ENCODE results near the gene SAPCD2. TPM values are rescaled to one million over a fixed set of nuclear protein-coding genes. Genes with fewer than 3 reads are reported as not detected.

SAPCD2 gene, protein sequence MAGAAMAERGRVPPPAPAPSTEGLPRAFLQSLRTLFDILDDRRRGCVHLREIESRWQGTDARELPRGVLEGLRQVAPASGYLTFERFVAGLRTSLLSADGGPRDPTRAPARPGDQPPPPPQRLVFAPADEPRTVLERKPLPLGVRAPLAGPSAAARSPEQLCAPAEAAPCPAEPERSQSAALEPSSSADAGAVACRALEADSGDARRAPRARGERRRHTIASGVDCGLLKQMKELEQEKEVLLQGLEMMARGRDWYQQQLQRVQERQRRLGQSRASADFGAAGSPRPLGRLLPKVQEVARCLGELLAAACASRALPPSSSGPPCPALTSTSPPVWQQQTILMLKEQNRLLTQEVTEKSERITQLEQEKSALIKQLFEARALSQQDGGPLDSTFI
- 5.1 and 7.7 TPM in 2 replicates for total RNA-seq

DNA sequence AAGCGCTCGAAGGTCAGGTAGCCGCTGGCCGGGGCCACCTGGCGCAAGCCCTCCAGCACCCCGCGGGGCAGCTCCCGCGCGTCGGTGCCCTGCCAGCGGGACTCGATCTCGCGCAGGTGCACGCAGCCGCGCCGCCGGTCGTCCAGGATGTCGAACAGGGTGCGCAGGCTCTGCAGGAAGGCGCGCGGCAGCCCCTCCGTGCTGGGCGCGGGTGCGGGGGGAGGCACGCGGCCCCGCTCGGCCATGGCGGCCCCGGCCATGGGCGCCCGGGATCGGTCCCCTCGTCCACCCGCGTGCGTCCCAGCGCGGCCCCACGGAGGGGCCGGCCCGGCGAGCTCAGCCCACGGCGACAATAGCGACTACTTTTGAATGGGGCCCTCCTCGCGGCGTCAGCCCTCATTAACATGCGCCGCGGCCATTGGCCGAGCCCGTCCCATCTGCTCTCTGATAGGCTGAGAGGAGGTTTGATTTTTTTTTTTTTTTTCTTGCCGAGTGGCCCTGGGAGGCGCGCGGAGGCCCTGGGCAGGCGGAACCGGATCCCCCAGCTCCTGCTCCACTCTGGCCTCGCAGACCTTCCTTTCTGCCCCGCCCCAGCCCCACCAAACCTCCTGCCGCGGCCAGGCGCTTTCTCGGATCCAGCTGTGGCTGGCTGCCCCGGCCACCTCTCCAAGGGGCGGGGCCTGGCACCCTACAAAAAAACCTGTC is at the start of gene SAPCD2:
TSS of gene SAPCD2 (minus strand) at position 357 of the 705 bp plus-strand sequence. CDS start at position 260, 97 bp downstream.

DNA sequence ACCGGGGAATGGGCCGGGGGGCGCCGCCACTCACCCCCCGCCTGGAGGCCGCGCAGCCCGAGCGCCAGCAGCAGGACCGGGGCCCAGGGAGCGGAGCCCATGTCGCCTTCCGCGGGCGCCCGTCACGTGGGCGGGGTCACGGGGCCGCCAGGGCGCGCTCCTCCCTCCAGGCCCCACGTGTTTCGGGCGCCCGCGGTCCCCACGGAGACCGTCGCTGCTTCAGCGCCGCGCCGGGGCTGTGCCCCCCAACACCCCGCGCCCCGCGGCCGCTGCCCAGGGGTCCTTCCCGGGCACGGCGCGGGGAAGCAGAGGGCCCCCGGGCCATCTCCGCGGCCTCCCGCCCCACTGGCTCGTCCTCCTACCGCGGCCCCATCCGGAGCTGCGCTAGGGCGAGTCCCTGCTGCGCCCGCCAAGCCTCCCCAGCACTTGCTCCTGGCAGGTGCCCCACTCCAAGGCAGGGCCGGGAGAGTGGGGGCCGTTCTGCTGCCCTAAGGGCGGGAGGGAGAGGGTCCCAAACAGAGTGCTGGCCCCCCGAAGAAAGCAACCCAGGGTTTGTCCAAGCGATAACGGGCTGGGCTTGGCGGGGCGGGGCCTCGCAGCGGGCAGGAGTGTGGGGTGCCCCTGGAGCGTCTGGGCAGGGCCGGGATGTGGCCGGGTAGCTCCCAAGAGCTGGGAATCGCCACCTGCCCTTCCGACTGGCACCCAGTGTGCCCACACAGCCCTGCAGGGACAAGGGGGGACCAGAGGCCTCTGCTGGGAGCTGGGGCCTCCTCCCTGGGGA is 44.4 kb upstream of the SAPCD2 start, which contains the start of gene DPP7:
TSS of gene DPP7 (minus strand) at position 121 of the 781 bp plus-strand sequence. CDS start at position 101, 20 bp downstream.

DNA sequence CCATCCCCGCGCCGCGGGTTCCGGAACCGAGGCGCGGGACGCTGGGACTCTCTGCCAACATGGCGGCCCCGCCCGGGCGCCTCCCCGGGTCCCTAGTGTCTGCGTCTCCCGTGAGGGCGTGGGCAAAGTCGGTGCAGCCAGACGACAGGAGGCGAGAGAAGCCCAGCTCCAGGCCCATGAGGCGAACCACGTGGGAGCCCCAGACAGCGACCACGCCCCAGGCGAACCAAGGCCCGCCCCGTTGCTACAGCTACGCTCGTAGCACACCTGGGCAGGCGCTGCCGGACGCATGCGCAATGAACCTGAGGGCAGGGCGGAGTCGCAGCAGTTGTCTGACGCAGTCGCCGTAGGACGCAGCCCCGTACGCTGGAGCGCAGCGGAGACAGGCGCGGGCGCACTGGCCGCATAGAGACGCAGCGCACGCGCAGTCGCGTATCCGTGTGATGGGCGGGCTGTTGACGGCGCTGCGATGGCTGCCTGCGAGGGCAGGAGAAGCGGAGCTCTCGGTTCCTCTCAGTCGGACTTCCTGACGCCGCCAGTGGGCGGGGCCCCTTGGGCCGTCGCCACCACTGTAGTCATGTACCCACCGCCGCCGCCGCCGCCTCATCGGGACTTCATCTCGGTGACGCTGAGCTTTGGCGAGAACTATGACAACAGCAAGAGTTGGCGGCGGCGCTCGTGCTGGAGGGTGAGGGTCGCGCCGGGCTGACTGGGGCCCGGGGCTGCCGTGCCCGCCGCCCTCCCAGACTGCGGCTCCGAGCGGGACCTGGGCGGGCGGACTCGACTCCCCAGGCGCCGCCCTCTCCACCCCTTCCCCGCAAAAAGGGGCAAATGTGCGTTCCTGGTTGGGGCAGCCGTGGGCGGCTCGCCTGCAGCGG is 16.4 kb upstream of the SAPCD2 start, which contains the start of gene MAN1B1:
TSS of gene MAN1B1 (plus strand) at position 455 of the 878 bp plus-strand sequence. CDS start at position 470, 15 bp downstream.

DNA sequence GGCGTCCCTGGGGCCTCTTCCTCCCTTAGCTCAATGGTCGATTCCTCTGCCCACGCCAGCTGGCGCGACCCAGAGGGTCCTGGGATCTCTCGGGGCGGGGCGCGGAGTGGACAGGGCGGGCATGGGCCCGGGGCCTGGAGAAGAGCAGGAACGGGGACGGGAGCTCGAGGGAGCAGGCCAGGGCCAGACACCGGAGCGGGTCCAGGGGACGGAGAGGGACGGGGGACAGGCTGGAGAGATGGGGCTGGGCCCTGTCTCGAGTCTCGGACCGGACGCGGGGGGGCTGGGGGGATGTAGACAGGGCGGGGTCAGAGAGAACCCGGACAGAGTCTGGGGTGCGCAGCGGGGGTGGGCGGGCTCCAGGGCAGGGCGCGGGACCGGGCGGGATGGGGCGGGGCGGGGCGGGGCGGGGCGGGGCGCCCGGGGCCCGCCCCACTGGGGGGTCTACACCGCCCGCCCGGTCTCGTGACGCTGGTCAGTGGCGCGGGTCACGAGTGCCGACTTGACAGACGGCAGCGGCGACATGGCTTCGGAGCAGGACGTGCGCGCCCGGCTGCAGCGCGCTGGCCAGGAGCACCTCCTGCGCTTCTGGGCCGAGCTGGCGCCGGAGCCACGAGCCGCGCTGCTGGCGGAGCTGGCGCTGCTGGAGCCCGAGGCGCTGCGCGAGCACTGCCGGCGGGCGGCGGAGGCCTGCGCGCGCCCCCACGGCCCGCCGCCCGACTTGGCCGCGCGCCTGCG is 6.8 kb upstream of the SAPCD2 start, which contains the start of gene UAP1L1:
TSS of gene UAP1L1 (plus strand) at position 508 of the 738 bp plus-strand sequence. CDS start at position 524, 16 bp downstream.

DNA sequence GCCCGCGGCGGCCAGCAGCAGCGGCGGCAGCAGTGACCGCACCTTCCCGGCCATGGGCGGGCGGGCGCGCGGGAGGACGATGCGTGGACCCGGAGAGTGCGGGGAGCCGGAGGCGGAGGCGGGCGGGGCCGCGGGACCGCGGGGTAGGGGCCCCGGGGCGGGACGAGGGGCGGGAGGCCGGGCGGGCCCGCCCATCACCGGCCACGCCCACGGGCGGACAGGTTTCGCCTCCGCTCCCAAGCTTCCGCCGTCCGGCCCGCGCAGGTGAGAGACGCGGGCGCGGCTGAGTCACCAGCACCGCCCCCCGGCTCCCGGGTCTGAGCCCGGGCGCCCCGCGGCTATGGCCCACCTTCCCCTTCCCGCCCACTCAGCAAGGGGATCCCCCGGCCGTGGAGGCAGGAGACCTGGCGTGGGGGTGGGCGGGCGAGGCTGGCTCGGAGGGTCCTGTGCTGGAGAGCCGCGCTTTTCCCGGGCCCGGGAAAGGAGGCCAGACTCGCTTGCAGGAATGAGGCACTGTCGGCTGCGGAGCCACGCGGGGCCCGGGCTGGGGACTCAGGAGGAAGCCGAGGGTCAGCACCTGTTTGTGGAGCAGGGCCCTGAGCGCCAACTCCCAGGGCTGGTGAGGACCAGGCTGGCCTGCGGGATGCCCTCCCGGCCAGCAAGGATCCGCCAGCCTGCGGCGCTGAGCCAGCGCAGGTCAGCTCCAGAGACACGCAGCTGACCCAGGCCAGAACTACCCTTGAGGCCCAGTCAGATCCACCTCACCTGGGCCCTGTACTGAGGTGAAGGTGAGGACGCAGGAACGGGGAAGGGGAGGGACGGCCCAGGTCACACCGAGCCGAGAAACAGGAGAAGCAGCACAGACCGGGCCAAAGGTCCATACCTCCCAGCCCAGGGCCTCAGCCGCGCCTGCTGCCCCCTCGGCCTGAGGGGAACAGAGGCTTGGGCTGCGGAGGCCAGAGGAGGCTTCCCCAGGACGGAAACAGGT is 16.1 kb downstream of the SAPCD2 start, which contains the start of gene ENTPD2:
TSS of gene ENTPD2 (minus strand) at position 118 of the 988 bp plus-strand sequence. CDS start at position 54, 64 bp downstream.

DNA sequence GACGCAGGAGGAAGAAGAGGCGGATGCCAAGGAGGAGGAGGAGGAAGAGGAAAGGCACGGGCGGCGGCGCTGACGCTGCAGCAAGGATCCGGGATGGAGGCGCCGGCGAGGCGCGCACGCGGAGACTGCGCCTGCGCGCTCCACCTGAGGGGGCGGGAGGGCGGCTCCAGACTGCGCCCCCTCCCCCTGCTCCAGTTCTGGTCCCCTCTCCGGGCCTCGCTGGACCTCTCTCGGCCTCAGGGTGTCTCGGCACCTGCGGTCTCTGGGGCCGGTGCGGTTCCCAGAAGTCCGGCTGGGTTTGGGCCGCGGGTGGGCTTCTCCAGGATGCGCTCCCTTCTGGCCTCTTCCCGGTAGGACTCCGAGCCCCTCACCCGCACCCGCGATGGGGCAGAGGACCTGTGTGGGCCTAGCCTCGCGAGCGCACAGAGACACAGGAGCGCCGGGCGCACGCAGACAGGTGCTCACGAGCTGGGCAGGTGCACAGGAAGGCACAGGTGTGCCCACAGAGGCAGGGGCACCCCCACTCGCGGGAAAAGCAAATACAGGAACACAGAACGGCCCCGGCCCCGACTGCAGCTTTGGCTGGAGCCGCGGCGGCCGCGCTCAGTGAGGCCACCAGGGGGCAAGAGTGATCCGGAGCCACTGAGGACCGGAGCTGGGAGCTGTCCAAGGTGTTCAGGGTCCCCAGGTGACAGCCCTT is 24.1 kb downstream of the SAPCD2 start, which contains the start of gene NPDC1:
TSS of gene NPDC1 (minus strand) at position 90 of the 700 bp plus-strand sequence. CDS start 188 bp downstream, outside the sequence.

DNA sequence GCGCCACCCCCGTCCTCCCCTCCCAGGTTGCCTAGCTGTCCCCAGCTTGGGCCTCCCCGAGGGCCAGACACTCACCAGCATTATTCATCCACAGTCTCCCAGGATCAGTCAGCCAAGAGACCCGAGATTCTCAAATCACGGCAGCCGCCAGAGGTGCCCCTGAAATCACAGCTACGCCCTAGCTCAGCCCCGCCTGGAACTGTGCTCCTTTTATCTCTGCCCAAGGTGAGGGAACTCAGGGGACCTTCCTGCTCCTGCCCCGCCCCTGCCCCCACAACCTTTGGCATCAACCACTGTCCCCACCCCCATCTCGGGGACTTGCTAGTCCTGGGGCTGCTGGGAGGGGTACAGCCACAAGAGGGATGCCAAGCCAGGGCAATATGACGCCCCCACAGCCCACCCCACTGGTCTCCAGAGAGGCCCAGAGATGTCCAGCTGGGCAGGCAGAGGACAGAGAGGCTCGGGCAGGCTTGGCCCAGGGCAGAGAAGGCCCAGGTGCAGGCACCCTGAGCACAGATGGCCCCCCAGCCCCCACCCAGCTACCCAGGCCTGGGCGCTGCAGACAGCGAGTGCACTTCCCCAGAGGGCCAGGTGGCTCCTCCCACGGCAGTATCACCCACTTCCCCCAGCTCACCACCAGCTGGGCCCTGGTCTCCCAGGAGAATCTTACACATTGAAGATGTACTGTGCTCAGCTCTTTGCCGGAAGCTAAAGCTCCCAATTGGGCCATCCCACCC is 38.3 kb downstream of the SAPCD2 start, which contains the start of gene FUT7:
TSS of gene FUT7 (minus strand) at position 185 of the 737 bp plus-strand sequence. CDS start at position 88, 97 bp downstream.

DNA sequence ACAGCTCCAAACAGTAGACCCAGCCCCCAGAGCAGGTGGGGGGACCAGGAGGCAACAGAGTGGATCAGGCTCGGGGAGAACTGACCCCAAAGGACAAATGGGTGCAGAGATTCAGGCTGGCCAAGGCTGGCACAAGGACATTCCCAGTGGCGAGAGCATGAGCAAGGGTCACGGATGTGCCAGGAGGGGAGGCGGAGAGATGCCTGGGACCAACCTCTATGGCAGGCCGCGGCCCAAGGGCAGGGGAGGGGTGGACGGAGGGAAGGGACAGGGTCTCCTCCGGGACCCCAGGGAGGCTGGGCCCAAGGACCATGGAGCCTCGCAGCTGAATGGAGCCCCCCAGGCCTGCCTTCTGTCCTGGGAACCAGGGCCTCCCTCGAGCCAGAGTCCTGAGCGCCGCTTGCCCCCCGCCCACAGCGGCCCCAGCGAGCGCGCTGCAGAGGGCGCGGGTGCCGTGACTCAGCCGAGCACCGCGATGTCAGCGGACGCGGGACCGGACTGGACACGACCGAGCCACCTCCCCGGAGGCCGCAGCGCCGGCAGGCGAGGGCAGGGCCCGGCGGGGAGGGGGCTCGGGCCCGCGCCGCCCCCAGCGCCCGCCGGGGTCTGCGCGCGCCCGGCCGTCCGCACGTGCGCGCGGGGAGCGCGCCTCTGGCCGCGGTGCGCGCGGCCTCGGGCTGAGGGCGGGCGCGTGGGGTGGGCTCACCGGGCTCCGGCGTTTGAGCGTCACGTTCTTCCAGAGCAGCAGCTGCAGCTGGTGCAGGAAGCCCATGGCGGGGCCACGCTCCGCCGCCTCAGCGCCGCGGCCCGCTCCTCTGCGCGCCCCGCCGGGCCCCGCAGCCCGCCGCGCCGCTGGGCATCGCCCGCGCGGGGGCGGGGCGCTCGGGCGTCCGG is 42.7 kb downstream of the SAPCD2 start, which contains the start of gene ABCA2:
TSS of gene ABCA2 (minus strand) at position 869 of the 894 bp plus-strand sequence. CDS start at position 772, 97 bp downstream.

Other genes with a start within 250 kb of the SAPCD2 start
- gene AJM1, start 228.1 kb downstream of the SAPCD2 start, total RNA-seq, result 1.1 TPM in 2 replicates
- gene PHPT1, start 221.1 kb downstream of the SAPCD2 start, total RNA-seq, result 161 and 208 TPM in 2 replicates
- 0.40 and 0.68 TPM in 2 replicates for gene MAMDC4, start 218.2 kb downstream of the SAPCD2 start, total RNA-seq
- 511 and 536 TPM in 2 replicates for gene EDF1, start 204.2 kb downstream of the SAPCD2 start, total RNA-seq
- 6.6 and 11.6 TPM in 2 replicates for gene TRAF2, start 184.0 kb downstream of the SAPCD2 start, total RNA-seq
- gene FBXW5, start 125.8 kb downstream of the SAPCD2 start, total RNA-seq, result 144 and 185 TPM in 2 replicates
- 0.13 and 0.44 TPM in 2 replicates for gene C8G, start 125.3 kb downstream of the SAPCD2 start, total RNA-seq
- 0.26 and 0.37 TPM in 2 replicates for gene LCN12, start 118.3 kb downstream of the SAPCD2 start, total RNA-seq
- 9.8 and 21.8 TPM in 2 replicates for gene PTGDS, start 93.1 kb downstream of the SAPCD2 start, total RNA-seq
- gene LCNL1, start 87.6 kb downstream of the SAPCD2 start, total RNA-seq, result 0.44 and 1.6 TPM in 2 replicates
- 11.6 and 15.6 TPM in 2 replicates for gene PAXX, start 78.1 kb downstream of the SAPCD2 start, total RNA-seq
- gene CLIC3, start 74.0 kb downstream of the SAPCD2 start, total RNA-seq, result 4.8 and 5.2 TPM in 2 replicates
- gene ABCA2, start 42.3 kb downstream of the SAPCD2 start, total RNA-seq, result 33.4 and 40.3 TPM in 2 replicates
- not detected in 2 replicates for gene FUT7, start 38.5 kb downstream of the SAPCD2 start, total RNA-seq
- 21.4 and 28.4 TPM in 2 replicates for gene NPDC1, start 24.4 kb downstream of the SAPCD2 start, total RNA-seq
- gene ENTPD2, start 16.5 kb downstream of the SAPCD2 start, total RNA-seq, result not detected in 2 replicates
- 14.0 and 19.0 TPM in 2 replicates for gene UAP1L1, start 7.0 kb upstream of the SAPCD2 start, total RNA-seq
- gene MAN1B1, start 16.4 kb upstream of the SAPCD2 start, total RNA-seq, result 84.3 and 90.3 TPM in 2 replicates
- gene DPP7, start 44.2 kb upstream of the SAPCD2 start, total RNA-seq, result 83.8 and 87.8 TPM in 2 replicates
- 0.06 and 0.13 TPM in 2 replicates for gene GRIN1, start 68.6 kb upstream of the SAPCD2 start, total RNA-seq
- gene LRRC26, start 99.5 kb upstream of the SAPCD2 start, total RNA-seq, result not detected in 2 replicates
- not detected in 2 replicates for gene TMEM210, start 101.5 kb upstream of the SAPCD2 start, total RNA-seq
- gene ANAPC2, start 118.0 kb upstream of the SAPCD2 start, total RNA-seq, result 21.9 and 23.6 TPM in 2 replicates
- 73.2 and 78.1 TPM in 2 replicates for gene SSNA1, start 118.1 kb upstream of the SAPCD2 start, total RNA-seq
- 5.2 and 5.8 TPM in 2 replicates for gene TPRN, start 130.2 kb upstream of the SAPCD2 start, total RNA-seq
- 28.7 and 34.1 TPM in 2 replicates for gene TMEM203, start 135.1 kb upstream of the SAPCD2 start, total RNA-seq
- gene NDOR1, start 135.1 kb upstream of the SAPCD2 start, total RNA-seq, result 3.1 and 3.3 TPM in 2 replicates
- 0.40 and 0.50 TPM in 2 replicates for gene RNF208, start 151.7 kb upstream of the SAPCD2 start, total RNA-seq
- gene CYSRT1, start 154.6 kb upstream of the SAPCD2 start, total RNA-seq, result 0.87 and 1.2 TPM in 2 replicates
- gene RNF224, start 156.9 kb upstream of the SAPCD2 start, total RNA-seq, result 0.12 and 0.13 TPM in 2 replicates
- 0.06 and 0.13 TPM in 2 replicates for gene SLC34A3, start 160.3 kb upstream of the SAPCD2 start, total RNA-seq
- gene TUBB4B, start 170.7 kb upstream of the SAPCD2 start, total RNA-seq, result 144 and 225 TPM in 2 replicates
- gene STPG3, start 180.7 kb upstream of the SAPCD2 start, total RNA-seq, result not detected in 2 replicates
- 44.7 and 51.8 TPM in 2 replicates for gene NELFB, start 184.8 kb upstream of the SAPCD2 start, total RNA-seq
- gene TOR4A, start 207.2 kb upstream of the SAPCD2 start, total RNA-seq, result 35.2 and 35.7 TPM in 2 replicates
- 0.25 and 0.53 TPM in 2 replicates for gene NRARP, start 231.7 kb upstream of the SAPCD2 start, total RNA-seq